HepG2 (cell line): ENCODE results near the gene NMT2. TPM values are rescaled to one million over a fixed set of nuclear protein-coding genes. Genes with fewer than 3 reads are reported as not detected.

Experiments
- ATM ChIP-seq: fragments of 450-650 bp; IDR thresholded peaks from 2 replicates; pipeline ENCODE4 v1.7.1; 2017; ENCODE audit warnings: mild to moderate bottlenecking, borderline replicate concordance
- CHD4 ChIP-seq: fragments of 200-600 bp; sonication (generic); IDR thresholded peaks from 2 replicates; pipeline ENCODE4 v1.7.0; 2017; ENCODE audit warnings: mild to moderate bottlenecking, low read length, borderline replicate concordance
- PAX8 ChIP-seq: sonication (generic); formaldehyde crosslinking; IDR thresholded peaks from 2 replicates; pipeline ENCODE4 v1.8.0; 2022; ENCODE audit warnings: mild to moderate bottlenecking, missing genetic modification reagents, borderline replicate concordance
- RBFOX2 ChIP-seq: fragments of 200-400 bp; formaldehyde crosslinking; IDR thresholded peaks from 2 replicates; pipeline ENCODE4 v1.6.1; 2017; ENCODE audit warnings: low read depth, mild to moderate bottlenecking, low read length
- REPIN1 ChIP-seq: sonication (generic); formaldehyde crosslinking; IDR thresholded peaks from 2 replicates; pipeline ENCODE4 v1.8.0; 2022; ENCODE audit warnings: missing genetic modification reagents, low read depth, mild to moderate bottlenecking, borderline replicate concordance
- ZFX ChIP-seq: sonication (generic); formaldehyde crosslinking; IDR thresholded peaks from 2 replicates; pipeline ENCODE4 v1.4.0; 2020; ENCODE audit warnings: mild to moderate bottlenecking, low read depth, missing genetic modification reagents, moderate library complexity
- ZNF138 ChIP-seq: sonication (generic); formaldehyde crosslinking; IDR thresholded peaks from 2 replicates; pipeline ENCODE4 v1.5.0; 2020; ENCODE audit warnings: mild to moderate bottlenecking, low read depth, missing genetic modification reagents
- ZNF274 ChIP-seq: sonication (generic); formaldehyde crosslinking; IDR thresholded peaks from 2 replicates; pipeline ENCODE4 v1.5.1; 2020; ENCODE audit warnings: mild to moderate bottlenecking, missing genetic modification reagents
- ZNF672 ChIP-seq: sonication (generic); formaldehyde crosslinking; IDR thresholded peaks from 2 replicates; pipeline ENCODE4 v1.8.1; 2022; ENCODE audit warnings: missing genetic modification reagents
- polyA plus RNA-seq, 8 experiments: library from polyadenylated mRNA; depleted of rRNA in 3 of 8; stranded (reverse) in 7 of 8; unstranded in 1 of 8; fragments of >200 nt; fragmentation: Illumina TruSeq in 4 of 8; extraction: Trizol in 4 of 8; gene quantifications; 2 replicates each; pipeline versions ENCODE4 v1.2.1 to v1.2.3, GENCODE V29; 2011 to 2016; ENCODE audit warnings: low read depth in 4 of 8, missing spikeins in 1 of 8, mixed read lengths in 1 of 8; ENCODE audit not compliant: insufficient read depth in 1 of 8
- total RNA-seq, 5 experiments: library from RNA; depleted of rRNA; stranded (reverse); fragments of >200 nt; fragmentation: Illumina TruSeq; extraction: Trizol; gene quantifications; 2 replicates each; pipeline ENCODE4 v1.2.3, GENCODE V29; 2016; ENCODE audit warnings: low read depth in 1 of 5
- TF ChIP-seq, protein P1 (sequence below): sonication (generic); formaldehyde crosslinking; IDR thresholded peaks from 2 replicates; pipeline ENCODE4 v1.8.0; 2022; ENCODE audit warnings: mild to moderate bottlenecking, missing genetic modification reagents; ENCODE audit not compliant: insufficient replicate concordance
- TF ChIP-seq, protein P2 (sequence below): IDR thresholded peaks from 2 replicates; pipeline ENCODE4 v1.6.1; 2016; ENCODE audit warnings: low read depth, missing genetic modification reagents, missing compliant biosample characterization
- TF ChIP-seq, protein P3 (sequence below): sonication (generic); formaldehyde crosslinking; IDR thresholded peaks from 2 replicates; pipeline ENCODE4; 2020; ENCODE audit warnings: missing genetic modification reagents, mild to moderate bottlenecking, borderline replicate concordance
- TF ChIP-seq, protein P4 (sequence below): sonication (generic); formaldehyde crosslinking; IDR thresholded peaks from 2 replicates; pipeline ENCODE4 v1.8.0; 2022; ENCODE audit warnings: low read depth, missing genetic modification reagents

The NMT2 gene
- total and polyA plus RNA-seq, 2 of the 13 experiments (the other 11 are each of a cell fraction or from before 2014, with no cell fraction given): 10.1 to 23.8 TPM

DNA sequence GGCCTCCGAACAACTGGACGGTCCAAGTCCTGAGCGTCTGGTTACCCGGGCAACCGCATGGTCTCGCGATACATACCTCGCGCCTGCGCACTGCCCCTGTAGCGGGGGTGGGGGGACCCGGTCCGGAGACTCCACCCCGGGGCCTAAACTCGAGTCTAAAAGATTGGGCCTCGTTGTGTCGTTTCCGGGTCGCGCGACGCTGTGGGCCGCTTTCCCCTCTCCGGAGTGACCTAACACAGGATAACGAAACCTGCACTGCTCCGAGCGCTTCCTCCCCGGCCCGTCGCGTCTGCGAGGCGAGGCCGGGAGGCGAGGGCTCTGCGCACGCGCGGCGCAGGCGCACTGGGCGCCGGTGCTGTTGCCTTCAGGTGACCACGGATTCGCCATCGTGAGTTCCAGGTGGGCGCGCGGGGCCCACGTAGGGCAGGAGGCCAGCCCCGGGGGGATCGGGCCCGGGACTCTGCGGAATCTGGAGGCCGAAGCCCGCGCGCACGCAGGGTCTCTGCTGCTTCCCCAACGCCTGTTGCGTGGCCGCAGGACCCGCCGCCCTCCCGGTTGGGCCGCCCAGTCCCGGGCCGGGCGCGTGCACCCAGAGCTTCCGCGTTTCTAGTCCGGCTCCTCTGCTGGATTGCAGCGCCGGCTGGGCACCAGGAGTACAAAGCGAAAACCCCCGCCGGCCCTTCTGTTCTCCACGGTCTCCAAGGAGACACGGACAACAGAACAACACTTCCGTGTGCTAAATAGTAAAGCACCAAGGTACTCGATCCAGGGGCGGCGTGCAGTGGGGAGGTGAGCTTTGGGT is 71.3 kb downstream of the NMT2 start, which contains the start of gene RPP38 (continued):
- TF ChIP-seq, protein P1, sequence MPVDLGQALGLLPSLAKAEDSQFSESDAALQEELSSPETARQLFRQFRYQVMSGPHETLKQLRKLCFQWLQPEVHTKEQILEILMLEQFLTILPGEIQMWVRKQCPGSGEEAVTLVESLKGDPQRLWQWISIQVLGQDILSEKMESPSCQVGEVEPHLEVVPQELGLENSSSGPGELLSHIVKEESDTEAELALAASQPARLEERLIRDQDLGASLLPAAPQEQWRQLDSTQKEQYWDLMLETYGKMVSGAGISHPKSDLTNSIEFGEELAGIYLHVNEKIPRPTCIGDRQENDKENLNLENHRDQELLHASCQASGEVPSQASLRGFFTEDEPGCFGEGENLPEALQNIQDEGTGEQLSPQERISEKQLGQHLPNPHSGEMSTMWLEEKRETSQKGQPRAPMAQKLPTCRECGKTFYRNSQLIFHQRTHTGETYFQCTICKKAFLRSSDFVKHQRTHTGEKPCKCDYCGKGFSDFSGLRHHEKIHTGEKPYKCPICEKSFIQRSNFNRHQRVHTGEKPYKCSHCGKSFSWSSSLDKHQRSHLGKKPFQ (CRISPR knock-in tag): peak; percentile 81
- TF ChIP-seq PAX8 (CRISPR knock-in tag) (0 out of 2 replicates have a peak, but pooled peaks have one; percentile 71), ATM (no peak), CHD4 (no peak), ZFX (CRISPR knock-in tag) (peak; percentile 98), RBFOX2 (peak; percentile 99), ZNF138 (peak; percentile 92), REPIN1 (peak; percentile 85; the same call in 1 of the 2 replicates), ZNF672 (CRISPR knock-in tag) (0 out of 2 replicates have a peak, but pooled peaks have one; percentile 28), ZNF274 (CRISPR knock-in tag) (peak; percentile 96)
- TF ChIP-seq, protein P2, sequence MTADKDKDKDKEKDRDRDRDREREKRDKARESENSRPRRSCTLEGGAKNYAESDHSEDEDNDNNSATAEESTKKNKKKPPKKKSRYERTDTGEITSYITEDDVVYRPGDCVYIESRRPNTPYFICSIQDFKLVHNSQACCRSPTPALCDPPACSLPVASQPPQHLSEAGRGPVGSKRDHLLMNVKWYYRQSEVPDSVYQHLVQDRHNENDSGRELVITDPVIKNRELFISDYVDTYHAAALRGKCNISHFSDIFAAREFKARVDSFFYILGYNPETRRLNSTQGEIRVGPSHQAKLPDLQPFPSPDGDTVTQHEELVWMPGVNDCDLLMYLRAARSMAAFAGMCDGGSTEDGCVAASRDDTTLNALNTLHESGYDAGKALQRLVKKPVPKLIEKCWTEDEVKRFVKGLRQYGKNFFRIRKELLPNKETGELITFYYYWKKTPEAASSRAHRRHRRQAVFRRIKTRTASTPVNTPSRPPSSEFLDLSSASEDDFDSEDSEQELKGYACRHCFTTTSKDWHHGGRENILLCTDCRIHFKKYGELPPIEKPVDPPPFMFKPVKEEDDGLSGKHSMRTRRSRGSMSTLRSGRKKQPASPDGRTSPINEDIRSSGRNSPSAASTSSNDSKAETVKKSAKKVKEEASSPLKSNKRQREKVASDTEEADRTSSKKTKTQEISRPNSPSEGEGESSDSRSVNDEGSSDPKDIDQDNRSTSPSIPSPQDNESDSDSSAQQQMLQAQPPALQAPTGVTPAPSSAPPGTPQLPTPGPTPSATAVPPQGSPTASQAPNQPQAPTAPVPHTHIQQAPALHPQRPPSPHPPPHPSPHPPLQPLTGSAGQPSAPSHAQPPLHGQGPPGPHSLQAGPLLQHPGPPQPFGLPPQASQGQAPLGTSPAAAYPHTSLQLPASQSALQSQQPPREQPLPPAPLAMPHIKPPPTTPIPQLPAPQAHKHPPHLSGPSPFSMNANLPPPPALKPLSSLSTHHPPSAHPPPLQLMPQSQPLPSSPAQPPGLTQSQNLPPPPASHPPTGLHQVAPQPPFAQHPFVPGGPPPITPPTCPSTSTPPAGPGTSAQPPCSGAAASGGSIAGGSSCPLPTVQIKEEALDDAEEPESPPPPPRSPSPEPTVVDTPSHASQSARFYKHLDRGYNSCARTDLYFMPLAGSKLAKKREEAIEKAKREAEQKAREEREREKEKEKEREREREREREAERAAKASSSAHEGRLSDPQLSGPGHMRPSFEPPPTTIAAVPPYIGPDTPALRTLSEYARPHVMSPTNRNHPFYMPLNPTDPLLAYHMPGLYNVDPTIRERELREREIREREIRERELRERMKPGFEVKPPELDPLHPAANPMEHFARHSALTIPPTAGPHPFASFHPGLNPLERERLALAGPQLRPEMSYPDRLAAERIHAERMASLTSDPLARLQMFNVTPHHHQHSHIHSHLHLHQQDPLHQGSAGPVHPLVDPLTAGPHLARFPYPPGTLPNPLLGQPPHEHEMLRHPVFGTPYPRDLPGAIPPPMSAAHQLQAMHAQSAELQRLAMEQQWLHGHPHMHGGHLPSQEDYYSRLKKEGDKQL (CRISPR knock-in tag): no peak
- TF ChIP-seq, protein P3, sequence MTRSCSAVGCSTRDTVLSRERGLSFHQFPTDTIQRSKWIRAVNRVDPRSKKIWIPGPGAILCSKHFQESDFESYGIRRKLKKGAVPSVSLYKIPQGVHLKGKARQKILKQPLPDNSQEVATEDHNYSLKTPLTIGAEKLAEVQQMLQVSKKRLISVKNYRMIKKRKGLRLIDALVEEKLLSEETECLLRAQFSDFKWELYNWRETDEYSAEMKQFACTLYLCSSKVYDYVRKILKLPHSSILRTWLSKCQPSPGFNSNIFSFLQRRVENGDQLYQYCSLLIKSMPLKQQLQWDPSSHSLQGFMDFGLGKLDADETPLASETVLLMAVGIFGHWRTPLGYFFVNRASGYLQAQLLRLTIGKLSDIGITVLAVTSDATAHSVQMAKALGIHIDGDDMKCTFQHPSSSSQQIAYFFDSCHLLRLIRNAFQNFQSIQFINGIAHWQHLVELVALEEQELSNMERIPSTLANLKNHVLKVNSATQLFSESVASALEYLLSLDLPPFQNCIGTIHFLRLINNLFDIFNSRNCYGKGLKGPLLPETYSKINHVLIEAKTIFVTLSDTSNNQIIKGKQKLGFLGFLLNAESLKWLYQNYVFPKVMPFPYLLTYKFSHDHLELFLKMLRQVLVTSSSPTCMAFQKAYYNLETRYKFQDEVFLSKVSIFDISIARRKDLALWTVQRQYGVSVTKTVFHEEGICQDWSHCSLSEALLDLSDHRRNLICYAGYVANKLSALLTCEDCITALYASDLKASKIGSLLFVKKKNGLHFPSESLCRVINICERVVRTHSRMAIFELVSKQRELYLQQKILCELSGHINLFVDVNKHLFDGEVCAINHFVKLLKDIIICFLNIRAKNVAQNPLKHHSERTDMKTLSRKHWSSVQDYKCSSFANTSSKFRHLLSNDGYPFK (CRISPR knock-in tag): peak; percentile 92
- TF ChIP-seq, protein P4, sequence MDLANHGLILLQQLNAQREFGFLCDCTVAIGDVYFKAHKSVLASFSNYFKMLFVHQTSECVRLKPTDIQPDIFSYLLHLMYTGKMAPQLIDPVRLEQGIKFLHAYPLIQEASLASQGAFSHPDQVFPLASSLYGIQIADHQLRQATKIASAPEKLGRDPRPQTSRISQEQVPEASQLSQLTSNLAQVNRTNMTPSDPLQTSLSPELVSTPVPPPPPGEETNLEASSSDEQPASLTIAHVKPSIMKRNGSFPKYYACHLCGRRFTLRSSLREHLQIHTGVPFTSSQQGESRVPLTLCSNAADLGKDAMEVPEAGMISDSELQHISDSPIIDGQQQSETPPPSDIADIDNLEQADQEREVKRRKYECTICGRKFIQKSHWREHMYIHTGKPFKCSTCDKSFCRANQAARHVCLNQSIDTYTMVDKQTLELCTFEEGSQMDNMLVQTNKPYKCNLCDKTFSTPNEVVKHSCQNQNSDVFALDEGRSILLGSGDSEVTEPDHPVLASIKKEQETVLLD (CRISPR knock-in tag): peak; percentile 77
